ENCODE measurements around the gene SPATA12.

The SPATA12 gene

DNA sequence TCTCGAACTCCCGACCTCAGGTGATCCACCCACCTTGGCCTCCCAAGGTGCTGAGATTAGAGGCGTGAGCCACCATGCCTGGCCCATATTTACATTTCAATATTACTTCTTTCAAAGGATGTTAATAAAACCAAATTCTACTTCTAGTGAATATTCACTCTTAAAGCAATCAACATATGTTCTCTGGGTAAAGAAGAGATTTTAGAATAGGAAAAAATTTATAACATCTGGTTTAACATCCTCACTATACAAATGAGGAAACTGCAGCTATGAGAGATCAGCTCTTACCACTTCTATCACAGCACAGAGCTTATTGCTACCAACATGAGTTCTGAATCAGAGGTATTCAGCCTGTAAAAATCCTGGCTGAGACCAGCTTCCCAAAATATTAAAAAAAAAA, 56.0 kb downstream of the SPATA12 start:
- DNase-seq (ENCODE audit: low spot score), result no peak

DNA sequence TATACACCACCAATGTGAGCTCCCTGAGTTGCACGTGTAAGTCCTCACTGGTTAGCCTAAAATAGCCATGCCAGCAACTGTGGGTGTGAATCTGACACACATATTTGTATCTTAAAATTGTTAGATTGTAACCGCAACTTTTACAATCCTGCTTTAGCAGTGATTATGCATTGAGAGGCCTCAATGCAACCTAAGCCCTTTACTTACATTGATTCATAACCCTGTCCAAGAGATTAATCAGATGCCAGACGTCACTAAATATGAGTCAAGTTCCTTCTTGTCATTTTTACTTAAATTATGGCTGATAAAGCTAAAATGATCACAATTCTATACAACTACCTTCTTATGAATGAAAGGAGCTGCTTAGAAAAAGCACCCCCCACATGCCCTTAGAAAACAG, 57.8 kb downstream of the SPATA12 start:
- DNase-seq (ENCODE audit: low spot score), result no peak

DNA sequence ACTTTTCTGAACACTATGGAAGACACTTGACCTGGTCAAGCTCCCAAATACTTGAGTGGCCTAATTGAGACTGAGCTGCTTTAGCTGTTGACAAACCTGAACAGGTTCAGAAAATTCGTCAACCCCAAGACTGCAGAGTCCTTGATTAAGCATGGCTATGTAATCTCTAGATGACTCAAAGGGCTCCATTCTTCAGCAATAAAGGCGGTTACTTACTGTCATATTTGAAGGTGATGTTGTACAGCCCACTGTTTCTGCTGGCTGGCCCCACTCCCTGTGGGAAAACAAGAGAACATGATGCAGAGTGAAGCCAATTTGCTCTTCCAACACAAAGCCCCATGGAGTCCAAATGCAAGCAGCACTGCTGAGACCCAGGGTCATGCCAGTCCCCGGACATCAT, 59.6 kb downstream of the SPATA12 start:
- DNase-seq (ENCODE audit: low spot score), result no peak

DNA sequence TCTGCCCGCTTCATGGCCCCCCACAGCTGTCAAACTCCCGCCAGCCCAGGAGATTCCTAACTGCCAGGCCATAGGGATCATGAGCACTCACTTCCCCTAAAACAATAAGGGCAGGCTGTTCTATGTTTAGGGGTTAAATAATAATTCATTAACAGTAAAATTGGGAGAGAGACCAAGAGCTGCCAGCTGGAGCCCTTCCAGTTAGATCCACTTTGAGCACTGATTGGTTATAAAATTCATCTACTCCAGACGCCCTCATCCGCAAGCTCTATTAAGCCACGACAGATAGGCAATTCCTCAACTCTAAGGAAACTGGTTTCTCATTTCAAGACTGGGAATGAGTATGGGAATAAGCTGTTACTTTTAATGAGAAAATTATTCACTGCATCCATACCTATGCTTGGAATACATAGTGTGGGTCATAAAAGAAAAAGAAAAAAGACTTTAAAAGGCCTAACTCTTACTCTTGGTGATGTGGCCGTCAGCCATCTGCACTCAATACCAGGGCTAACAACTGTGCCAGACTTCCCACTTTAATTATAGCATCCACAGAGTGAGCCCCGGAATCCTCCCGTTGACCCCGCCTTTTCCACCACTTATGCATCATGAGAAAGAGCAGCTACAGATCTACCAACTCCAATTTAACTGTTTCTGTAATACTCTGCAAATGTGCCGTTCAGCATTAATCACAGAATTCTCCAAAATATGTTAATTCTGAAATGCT, 60.1 kb downstream of the SPATA12 start:
- no peak for DNase-seq (ENCODE audit: low spot score)
